PC-9 (cell line): ENCODE results near the gene IMMP2L. TPM values are rescaled to one million over a fixed set of nuclear protein-coding genes. Genes with fewer than 3 reads are reported as not detected.

Experiments
- BruUV-seq: library from RNA; stranded (reverse); fragments of 400-500 nt; replicated peaks from 2 replicates; lab custom pipeline; 2021; lab: Mats Ljungman, UMichigan
- CTCF ChIA-PET: fragments of 300-600 bp; sonication (Branson Sonifier 250); formaldehyde crosslinking; loops from one replicate; lab custom pipeline; 2022; ENCODE audit warnings: antibody characterized with exemption; lab: Charles Lee
- POLR2A ChIA-PET: fragments of 300-600 bp; sonication (Branson Sonifier 250); formaldehyde crosslinking; loops from one replicate; lab custom pipeline; 2022; ENCODE audit warnings: antibody characterized with exemption; ENCODE audit not compliant: unreplicated experiment; lab: Charles Lee
- DNase-seq, 2 experiments: peaks; one replicate each; pipeline versions ENCODE4 v3.0.0 to v3.0.0-alpha.2; 2015 to 2022; ENCODE audit warnings: mixed read lengths in 1 of 2
- H2AFZ ChIP-seq: fragments of 200-600 bp; sonication (generic); 2 replicates; pipeline ENCODE4 v1.8.1; 2017; ENCODE audit warnings: antibody characterized with exemption
- H3F3A ChIP-seq: fragments of 200-600 bp; sonication (generic); 2 replicates; pipeline ENCODE4 v1.8.1; 2017; ENCODE audit warnings: antibody characterized with exemption, mild to moderate bottlenecking, low read depth; ENCODE audit not compliant: insufficient read depth
- H3K27ac ChIP-seq: fragments of 200-600 bp; sonication (generic); 2 replicates; pipeline ENCODE4 v1.6.1; 2016; ENCODE audit warnings: mixed run types
- H3K27me3 ChIP-seq: fragments of 200-600 bp; sonication (generic); 2 replicates; pipeline ENCODE4 v1.6.1; 2016; ENCODE audit warnings: low read depth, mixed run types; ENCODE audit not compliant: insufficient read depth
- H3K36me3 ChIP-seq: fragments of 200-600 bp; sonication (generic); 2 replicates; pipeline ENCODE4 v1.6.1; 2016; ENCODE audit warnings: low read depth, mixed run types
- H3K4me1 ChIP-seq: fragments of 200-600 bp; sonication (generic); replicated peaks from 2 replicates; pipeline ENCODE4 v1.6.1; 2016; ENCODE audit warnings: mixed run types; ENCODE audit not compliant: insufficient read depth
- H3K4me2 ChIP-seq: fragments of 200-600 bp; sonication (generic); 2 replicates; pipeline ENCODE4 v1.6.1; 2017; ENCODE audit warnings: mixed run types
- H3K4me3 ChIP-seq: fragments of 200-600 bp; sonication (generic); 2 replicates; pipeline ENCODE4 v1.6.1; 2016; ENCODE audit warnings: mixed run types
- H3K79me2 ChIP-seq: fragments of 200-600 bp; sonication (generic); 2 replicates; pipeline ENCODE4 v1.6.1; 2017; ENCODE audit warnings: low read depth, mixed run types
- H3K9me2 ChIP-seq: fragments of 200-600 bp; sonication (generic); 2 replicates; pipeline ENCODE4 v1.8.1; 2017; ENCODE audit warnings: mild to moderate bottlenecking; ENCODE audit not compliant: insufficient read depth
- H3K9me3 ChIP-seq: fragments of 200-600 bp; sonication (generic); 2 replicates; pipeline ENCODE4 v1.8.1; 2016; ENCODE audit warnings: low read depth; ENCODE audit not compliant: insufficient read depth
- H4K20me1 ChIP-seq: fragments of 200-600 bp; sonication (generic); 2 replicates; pipeline ENCODE4 v1.8.1; 2017; ENCODE audit not compliant: insufficient read depth
- CTCF ChIP-seq: fragments of 200-600 bp; sonication (generic); conservative IDR thresholded peaks from 2 replicates; pipeline ENCODE4 v1.6.1; 2017; ENCODE audit warnings: mixed run types, antibody characterized with exemption, mild to moderate bottlenecking, moderate library complexity
- EZH2 ChIP-seq: fragments of 200-600 bp; sonication (generic); IDR thresholded peaks from 2 replicates; pipeline ENCODE4 v1.8.0; 2017; ENCODE audit warnings: antibody characterized with exemption, low read depth
- intact Hi-C: fragments of 100-400 bp; cut with micrococcal nuclease; formaldehyde crosslinking; loops from one replicate; pipeline ENCODE4 v1.10.0; 2022; ENCODE audit not compliant: unreplicated experiment
- total RNA-seq: library from RNA; stranded (reverse); gene quantifications from 2 replicates; pipeline ENCODE4 v1.2.3, GENCODE V29; 2021

IMMP2L gene
- total RNA-seq, 1 experiment from 2014 or later: 40.5 TPM

- TF ChIP-seq EZH2: no peak
- no peak for TF ChIP-seq CTCF
- no peaks in the 10 kb centered on the region for H4K20me1 ChIP-seq
- H3K9me3 ChIP-seq: no peaks in the 10 kb centered on the region
- no peak for DNase-seq
- H3K4me3 ChIP-seq: no peak overlapping the region
- H3K9me2 ChIP-seq: no peaks in the 10 kb centered on the region
- no TSS peak for BruUV-seq
- intact Hi-C loops: no loop called here
- ChIA-PET POLR2A (no interaction called here), CTCF (no interaction called here)
- H3K36me3 ChIP-seq: no peaks in the 10 kb centered on the region
- H2AFZ ChIP-seq: no peak overlapping the region
- H3K27ac ChIP-seq: no peak overlapping the region
- H3K27me3 ChIP-seq: no peaks in the 10 kb centered on the region
- H3K79me2 ChIP-seq: no peaks in the 10 kb centered on the region
- H3K4me1 ChIP-seq: peaks cover 9% of the 10 kb centered on the region
- no peaks in the 10 kb centered on the region for H3F3A ChIP-seq
- H3K4me2 ChIP-seq: no peak overlapping the region
Observed at GRCh38 chr7:110772615-110773014, 789.7 kb downstream of the IMMP2L start.

- Histone ChIP-seq H3K9me2 (no peaks in the 10 kb centered on the region), H3K9me3 (no peaks in the 10 kb centered on the region), H3F3A (no peaks in the 10 kb centered on the region), H3K4me1 (peaks cover 18% of the 10 kb centered on the region), H3K27ac (no peak overlapping the region), H3K36me3 (no peaks in the 10 kb centered on the region), H4K20me1 (no peaks in the 10 kb centered on the region), H3K4me2 (no peak overlapping the region), H3K79me2 (no peaks in the 10 kb centered on the region), H3K27me3 (no peaks in the 10 kb centered on the region), H2AFZ (no peak overlapping the region), H3K4me3 (no peak overlapping the region)
- no peak for TF ChIP-seq CTCF
- TF ChIP-seq EZH2: no peak
- no TSS peak for BruUV-seq
- ChIA-PET POLR2A (no interaction called here), CTCF (no interaction called here)
- intact Hi-C loops: no loop called here
- DNase-seq: no peak
Observed at GRCh38 chr7:110771717-110772116, 790.6 kb downstream of the IMMP2L start.

- Histone ChIP-seq H2AFZ (no peak overlapping the region), H3K4me2 (peak overlapping the region; percentile 52), H3K27me3 (no peaks in the 10 kb centered on the region), H3K4me3 (no peak overlapping the region), H3F3A (no peaks in the 10 kb centered on the region), H3K36me3 (no peaks in the 10 kb centered on the region), H3K9me2 (no peaks in the 10 kb centered on the region), H4K20me1 (no peaks in the 10 kb centered on the region), H3K27ac (peak overlapping the region; percentile 52; the same call in 1 of the 2 replicates), H3K4me1 (peaks cover 17% of the 10 kb centered on the region), H3K9me3 (no peaks in the 10 kb centered on the region), H3K79me2 (no peaks in the 10 kb centered on the region)
- no TSS peak for BruUV-seq
- TF ChIP-seq CTCF: no peak
- no peak for TF ChIP-seq EZH2
- POLR2A ChIA-PET: no interaction called here
- CTCF ChIA-PET: no interaction called here
- DNase-seq: peak in 1 of 2 experiments; percentile 40
- intact Hi-C loops: no loop called here
Observed at GRCh38 chr7:110767550-110768110, 794.7 kb downstream of the IMMP2L start.
